Heart left ventricle (tissue), 13 donors: ENCODE measurements around the gene CBX5.

Source experiments
- POLR2A ChIP-seq, 2 donors: fragments of 450-650 bp; IDR thresholded peaks; one replicate each; pipeline ENCODE4 v1.6.1; 2017; ENCODE audit warnings: antibody characterized with exemption in 2 of 2, mild to moderate bottlenecking in 2 of 2, moderate library complexity in 2 of 2
- TF ChIP-seq, protein P1 (sequence below), 12 donors: fragments of 200-600 bp; sonication (generic) in 4 of 12; IDR thresholded peaks; one replicate each; pipeline versions ENCODE4 v1.5.0 to v1.8.0; 2018 to 2022; ENCODE audit warnings: antibody characterized with exemption in 12 of 12, mild to moderate bottlenecking in 5 of 12
- donor health status: ischemic (EF 13 %, LVEDD 7.1; RV severe dilation, severe dysfunction).
- donor health status: DM: no; HTN: yes; CAD: no.
- donor health status: DM: no; HTN: no; CAD: no.
- donor health status: ischemic (EF 25% LVEDD 6.9; RV normal size, moderate dysfunction).
- donor health status: ischemic (EF 25% LVEDD 5.7; RV mildly dilated, moderate dysfunction).
- donor health status: ischemic (EF 35%, LVEDD 5.7; RV mildly dilated, moderate dysfunction).
- donor health status: nonischemic (EF 11% LVEDD 7.7; RV severe dilation, severe dysfunction).
- donor health status: DM: yes; HTN: yes; CAD: no.
- donor health status: PGD.
- donor health status: ischemic (EF 29% LVEDD 5.4; RV normal size, mild dysfunction).
- donor health status: nonischemic (EF 23%, LVEDD 6.1; RV moderate dilation, normal function).

DNA sequence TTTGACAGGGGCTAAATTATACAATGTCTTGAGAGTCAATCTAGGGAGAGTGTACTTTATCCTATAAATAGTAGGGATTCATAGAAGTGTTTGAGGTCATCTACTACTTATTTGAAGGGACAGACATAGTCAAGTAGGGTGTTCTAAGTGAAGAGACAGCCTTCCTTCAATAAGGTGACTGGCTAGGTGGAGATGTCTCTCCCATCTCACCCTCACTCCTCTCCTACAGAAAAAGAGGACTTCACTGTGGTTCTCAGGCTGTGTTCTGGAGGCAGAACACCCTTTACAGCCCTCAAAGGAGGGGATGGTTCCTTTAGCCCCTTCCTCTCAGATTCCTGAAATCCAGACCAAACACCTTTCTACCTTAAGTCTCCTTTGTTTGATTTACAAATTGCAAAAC is 23.7 kb upstream of the CBX5 start:
- TF ChIP-seq, protein P1, sequence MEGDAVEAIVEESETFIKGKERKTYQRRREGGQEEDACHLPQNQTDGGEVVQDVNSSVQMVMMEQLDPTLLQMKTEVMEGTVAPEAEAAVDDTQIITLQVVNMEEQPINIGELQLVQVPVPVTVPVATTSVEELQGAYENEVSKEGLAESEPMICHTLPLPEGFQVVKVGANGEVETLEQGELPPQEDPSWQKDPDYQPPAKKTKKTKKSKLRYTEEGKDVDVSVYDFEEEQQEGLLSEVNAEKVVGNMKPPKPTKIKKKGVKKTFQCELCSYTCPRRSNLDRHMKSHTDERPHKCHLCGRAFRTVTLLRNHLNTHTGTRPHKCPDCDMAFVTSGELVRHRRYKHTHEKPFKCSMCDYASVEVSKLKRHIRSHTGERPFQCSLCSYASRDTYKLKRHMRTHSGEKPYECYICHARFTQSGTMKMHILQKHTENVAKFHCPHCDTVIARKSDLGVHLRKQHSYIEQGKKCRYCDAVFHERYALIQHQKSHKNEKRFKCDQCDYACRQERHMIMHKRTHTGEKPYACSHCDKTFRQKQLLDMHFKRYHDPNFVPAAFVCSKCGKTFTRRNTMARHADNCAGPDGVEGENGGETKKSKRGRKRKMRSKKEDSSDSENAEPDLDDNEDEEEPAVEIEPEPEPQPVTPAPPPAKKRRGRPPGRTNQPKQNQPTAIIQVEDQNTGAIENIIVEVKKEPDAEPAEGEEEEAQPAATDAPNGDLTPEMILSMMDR (IDR thresholded peaks at IDR 0.05), result no peak
- TF ChIP-seq POLR2A (IDR thresholded peaks at IDR 0.05), result no peak
